PC-3 (cell line): ENCODE data around the gene DTD1. TPM values are rescaled to one million over a fixed set of nuclear protein-coding genes. Genes with fewer than 3 reads are reported as not detected.

Experiments
- ATAC-seq: fragments of 200-7000 bp; cut with Tn5 transposase; 2 replicates; pipeline ENCODE4 v1.9.1; 2020; ENCODE audit warnings: mild to moderate bottlenecking, moderate library complexity
- BruUV-seq: library from RNA; stranded (reverse); fragments of 400-500 nt; replicated peaks from 2 replicates; lab custom pipeline; 2021; lab: Mats Ljungman, UMichigan
- CTCF ChIA-PET: fragments of 300-600 bp; sonication (Branson Sonifier 250); formaldehyde crosslinking; loops from one replicate; lab custom pipeline; 2022; ENCODE audit warnings: antibody characterized with exemption; lab: Charles Lee
- POLR2A ChIA-PET: fragments of 300-600 bp; sonication (Branson Sonifier 250); formaldehyde crosslinking; loops from one replicate; lab custom pipeline; 2022; ENCODE audit warnings: antibody characterized with exemption; ENCODE audit not compliant: unreplicated experiment; lab: Charles Lee
- DNase-seq: peaks from one replicate; pipeline ENCODE4 v3.0.0-alpha.2; 2015
- H2AFZ ChIP-seq: fragments of 300-600 bp; sonication (generic); 2 replicates; pipeline ENCODE4 v1.6.0; 2016; ENCODE audit warnings: antibody characterized with exemption, low read length
- H3F3A ChIP-seq: fragments of 300-600 bp; sonication (generic); one replicate; pipeline ENCODE4 v1.6.0; 2017; ENCODE audit warnings: antibody characterized with exemption, low read length, control low read depth, mild to moderate bottlenecking; ENCODE audit not compliant: unreplicated experiment
- H3K27ac ChIP-seq: fragments of 300-600 bp; sonication (generic); 2 replicates; pipeline ENCODE4 v1.5.1; 2016; ENCODE audit warnings: mild to moderate bottlenecking, low read length
- H3K27me3 ChIP-seq: fragments of 300-600 bp; sonication (generic); 2 replicates; pipeline ENCODE4 v1.6.1; 2016; ENCODE audit warnings: low read length, mixed read lengths
- H3K36me3 ChIP-seq: fragments of 300-600 bp; sonication (generic); 2 replicates; pipeline ENCODE4 v1.6.1; 2016; ENCODE audit warnings: low read depth, mixed run types, low read length, mixed read lengths
- H3K4me1 ChIP-seq: fragments of 300-600 bp; sonication (generic); 2 replicates; pipeline ENCODE4 v1.5.1; 2016; ENCODE audit warnings: low read length; ENCODE audit not compliant: insufficient read depth
- H3K4me2 ChIP-seq: fragments of 300-600 bp; sonication (generic); 2 replicates; pipeline ENCODE4 v1.6.0; 2016; ENCODE audit warnings: low read length
- H3K4me3 ChIP-seq: fragments of 300-600 bp; sonication (generic); 2 replicates; pipeline ENCODE4 v1.5.1; 2016; ENCODE audit warnings: mild to moderate bottlenecking, low read length, mixed read lengths
- H3K79me2 ChIP-seq: fragments of 300-600 bp; sonication (generic); 2 replicates; pipeline ENCODE4 v1.6.1; 2017; ENCODE audit warnings: low read length, mixed read lengths
- H3K9ac ChIP-seq: fragments of 300-600 bp; sonication (generic); 2 replicates; pipeline ENCODE4 v1.6.0; 2016; ENCODE audit warnings: mild to moderate bottlenecking, low read length
- H3K9me2 ChIP-seq: fragments of 300-600 bp; sonication (generic); replicated peaks from 2 replicates; pipeline ENCODE4 v1.6.1; 2016; ENCODE audit warnings: mixed run types, low read length, mixed read lengths
- H3K9me3 ChIP-seq: fragments of 300-600 bp; sonication (generic); 2 replicates; pipeline ENCODE4 v1.6.1; 2016; ENCODE audit warnings: low read length, mixed read lengths
- H4K20me1 ChIP-seq: fragments of 300-600 bp; sonication (generic); 2 replicates; pipeline ENCODE4 v1.6.1; 2016; ENCODE audit warnings: low read length, mixed read lengths
- EZH2 ChIP-seq: fragments of 300-600 bp; sonication (generic); IDR thresholded peaks from one replicate; pipeline ENCODE4 v1.6.1; 2017; ENCODE audit warnings: antibody characterized with exemption, mild to moderate bottlenecking, low read length; ENCODE audit not compliant: unreplicated experiment
- EZH2phosphoT487 ChIP-seq: fragments of 300-600 bp; sonication (generic); IDR thresholded peaks from 2 replicates; pipeline ENCODE4 v1.6.1; 2018; ENCODE audit warnings: mild to moderate bottlenecking, antibody characterized with exemption, low read length, borderline replicate concordance
- intact Hi-C: fragments of 100-400 bp; cut with micrococcal nuclease; formaldehyde crosslinking; loops from 2 replicates; pipeline ENCODE4 v1.9.0; 2023
- total RNA-seq: library from RNA; depleted of rRNA; stranded (reverse); fragments of >200 nt; gene quantifications from 2 replicates; pipeline ENCODE4 v1.2.3, GENCODE V29; 2014
- TF ChIP-seq, protein P1 (sequence below): fragments of 300-600 bp; sonication (generic); conservative IDR thresholded peaks from 2 replicates; pipeline ENCODE4 v1.5.1; 2017; ENCODE audit warnings: antibody characterized with exemption, low read depth, mild to moderate bottlenecking, low read length

The DTD1 gene
- total RNA-seq, 1 experiment from 2014 or later: 124 TPM

DNA sequence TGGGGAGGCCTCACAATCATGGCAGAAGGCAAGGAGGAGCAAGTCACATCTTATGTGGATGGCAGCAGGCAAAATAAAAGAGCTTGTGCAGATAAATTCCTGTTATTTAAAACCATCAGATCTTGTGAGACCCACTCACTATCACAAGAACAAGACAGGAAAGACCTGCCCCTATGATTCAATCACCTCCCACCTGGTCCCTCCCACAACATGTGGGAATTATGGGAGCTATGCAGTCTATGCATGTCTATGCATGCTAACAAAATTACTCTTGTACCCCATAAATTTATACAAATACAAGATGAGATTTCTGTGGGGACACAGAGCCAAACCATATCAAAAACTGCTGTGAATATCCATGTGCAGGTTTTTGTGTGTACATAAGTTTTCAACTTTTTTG lies 200.2 kb downstream of the DTD1 start:
- no peaks in the 10 kb centered on the region for H3K9me3 ChIP-seq
- H3K9me2 ChIP-seq: 0 out of 2 replicates have a peak, but pooled peaks cover 4% of the 10 kb centered on the region
- intact Hi-C loops: no loop called here
- DNase-seq (no peak), ATAC-seq (no peak)
- H3K4me2 ChIP-seq: no peak overlapping the region
- no peaks in the 10 kb centered on the region for H3F3A ChIP-seq
- no peak for TF ChIP-seq EZH2
- TF ChIP-seq, protein P1, sequence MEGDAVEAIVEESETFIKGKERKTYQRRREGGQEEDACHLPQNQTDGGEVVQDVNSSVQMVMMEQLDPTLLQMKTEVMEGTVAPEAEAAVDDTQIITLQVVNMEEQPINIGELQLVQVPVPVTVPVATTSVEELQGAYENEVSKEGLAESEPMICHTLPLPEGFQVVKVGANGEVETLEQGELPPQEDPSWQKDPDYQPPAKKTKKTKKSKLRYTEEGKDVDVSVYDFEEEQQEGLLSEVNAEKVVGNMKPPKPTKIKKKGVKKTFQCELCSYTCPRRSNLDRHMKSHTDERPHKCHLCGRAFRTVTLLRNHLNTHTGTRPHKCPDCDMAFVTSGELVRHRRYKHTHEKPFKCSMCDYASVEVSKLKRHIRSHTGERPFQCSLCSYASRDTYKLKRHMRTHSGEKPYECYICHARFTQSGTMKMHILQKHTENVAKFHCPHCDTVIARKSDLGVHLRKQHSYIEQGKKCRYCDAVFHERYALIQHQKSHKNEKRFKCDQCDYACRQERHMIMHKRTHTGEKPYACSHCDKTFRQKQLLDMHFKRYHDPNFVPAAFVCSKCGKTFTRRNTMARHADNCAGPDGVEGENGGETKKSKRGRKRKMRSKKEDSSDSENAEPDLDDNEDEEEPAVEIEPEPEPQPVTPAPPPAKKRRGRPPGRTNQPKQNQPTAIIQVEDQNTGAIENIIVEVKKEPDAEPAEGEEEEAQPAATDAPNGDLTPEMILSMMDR: no peak
- no peak for TF ChIP-seq EZH2phosphoT487
- H4K20me1 ChIP-seq: no peaks in the 10 kb centered on the region
- no peak overlapping the region for H3K9ac ChIP-seq
- ChIA-PET POLR2A (no interaction called here), CTCF (no interaction called here)
- BruUV-seq: no TSS peak
- H3K27me3 ChIP-seq: peaks cover 52% of the 10 kb centered on the region
- H3K79me2 ChIP-seq: no peaks in the 10 kb centered on the region
- no peak overlapping the region for H2AFZ ChIP-seq
- H3K4me1 ChIP-seq: no peaks in the 10 kb centered on the region
- no peaks in the 10 kb centered on the region for H3K36me3 ChIP-seq
- H3K4me3 ChIP-seq: no peak overlapping the region
- no peak overlapping the region for H3K27ac ChIP-seq

DNA sequence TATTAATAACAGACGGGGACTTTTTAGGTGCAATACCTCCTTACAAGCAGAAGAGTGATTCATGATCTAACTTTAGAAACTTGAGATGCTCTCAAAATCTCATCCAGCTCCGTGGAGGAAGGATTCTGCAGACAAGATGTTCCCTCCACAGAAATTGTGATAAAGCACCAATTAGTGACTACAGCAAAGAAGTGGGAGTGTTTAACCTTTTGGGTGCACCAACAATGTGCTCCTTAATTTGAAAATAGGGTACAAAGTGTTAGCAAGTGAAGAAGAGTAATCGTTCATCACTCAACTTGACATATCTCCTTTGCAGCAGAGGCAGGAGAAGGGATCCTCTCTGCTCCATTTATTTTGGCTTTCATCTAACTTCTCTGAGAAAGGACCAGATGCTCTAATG lies 202.9 kb downstream of the DTD1 start:
- CTCF ChIA-PET: no interaction called here
- BruUV-seq: no TSS peak
- POLR2A ChIA-PET: no interaction called here
- no peaks in the 10 kb centered on the region for H3K9me3 ChIP-seq
- H3K4me1 ChIP-seq: peaks cover 6% of the 10 kb centered on the region
- DNase-seq (no peak), ATAC-seq (no peak)
- no peaks in the 10 kb centered on the region for H3K36me3 ChIP-seq
- no peaks in the 10 kb centered on the region for H3K79me2 ChIP-seq
- H3K9ac ChIP-seq: no peak overlapping the region
- H3K9me2 ChIP-seq: no peaks in the 10 kb centered on the region
- no peak overlapping the region for H2AFZ ChIP-seq
- TF ChIP-seq EZH2 (no peak), EZH2phosphoT487 (no peak)
- TF ChIP-seq, protein P1: no peak
- no peak overlapping the region for H3K4me2 ChIP-seq
- intact Hi-C loops: loop anchor here (5.0 kb wide), 2 partner anchors 158 to 378 kb away; no protein-coding TSS in a partner anchor
- peaks cover 26% of the 10 kb centered on the region for H3K27me3 ChIP-seq
- H3K4me3 ChIP-seq: no peak overlapping the region
- H3F3A ChIP-seq: no peaks in the 10 kb centered on the region
- H4K20me1 ChIP-seq: no peaks in the 10 kb centered on the region
- no peak overlapping the region for H3K27ac ChIP-seq

DNA sequence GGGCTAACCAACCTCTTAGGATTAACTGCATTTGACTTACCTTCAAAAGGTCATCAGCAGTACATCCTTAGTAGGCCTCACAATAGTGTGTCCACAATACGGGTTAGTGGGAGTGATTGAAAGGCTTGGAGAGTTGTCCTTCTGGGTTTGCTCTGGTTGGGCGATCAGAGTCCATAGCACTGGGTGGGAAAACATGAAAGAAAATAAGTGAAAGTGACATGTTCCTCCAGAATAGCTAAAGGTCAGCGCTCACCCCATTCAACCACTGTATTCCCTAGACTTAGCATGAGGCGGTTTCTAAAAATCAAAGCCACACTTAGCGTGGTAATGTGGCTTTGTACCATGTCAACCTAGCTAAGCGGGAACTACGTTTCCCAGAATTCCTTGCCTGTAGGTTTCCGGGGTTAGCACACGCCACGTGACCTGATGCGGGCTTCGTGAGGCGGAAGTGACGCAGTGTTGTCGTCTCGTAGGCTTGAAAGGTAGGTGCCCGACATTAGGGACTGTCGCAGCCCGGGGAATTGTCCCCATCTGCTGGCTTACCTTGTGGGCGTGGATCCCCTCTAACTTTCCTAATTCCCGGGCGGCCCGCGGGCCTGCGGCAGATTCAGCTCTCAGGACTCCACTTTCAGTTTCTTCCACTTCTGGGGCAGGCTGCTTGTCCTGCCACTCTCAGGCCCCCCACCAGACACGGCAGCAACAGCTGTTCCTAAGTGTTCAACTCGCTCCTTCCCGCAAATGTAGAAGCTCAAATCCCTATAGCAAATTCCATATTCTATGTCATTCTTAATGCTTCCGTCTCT lies 206.0 kb downstream of the DTD1 start:
- Histone ChIP-seq H3K9ac (peak overlapping the region; percentile 77), H3K27me3 (peaks cover 23% of the 10 kb centered on the region), H3K9me2 (no peaks in the 10 kb centered on the region), H3K9me3 (no peaks in the 10 kb centered on the region), H3K27ac (no peak overlapping the region), H3K79me2 (no peaks in the 10 kb centered on the region), H4K20me1 (no peaks in the 10 kb centered on the region), H3K4me3 (peak overlapping the region; percentile 83), H3K4me2 (peak overlapping the region; percentile 88), H3K4me1 (peaks cover 6% of the 10 kb centered on the region), H3K36me3 (no peaks in the 10 kb centered on the region), H3F3A (no peaks in the 10 kb centered on the region), H2AFZ (peak overlapping the region; percentile 97)
- ChIA-PET POLR2A (interaction anchor here (0.7 kb wide), 1 partner anchor 420 kb away, joined by 6 read pairs; no protein-coding TSS in a partner anchor), CTCF (no interaction called here)
- no TSS peak for BruUV-seq
- intact Hi-C loops: loop anchor here (5.0 kb wide), 2 partner anchors 162 to 382 kb away; no protein-coding TSS in a partner anchor
- TF ChIP-seq, protein P1: peak; percentile 29; the same call in 1 of the 2 replicates
- TF ChIP-seq EZH2phosphoT487: no peak
- ATAC-seq (peak; percentile 98), DNase-seq (peak; percentile 91)
